ENCODE results near the gene ALK. TPM values are rescaled to one million over a fixed set of nuclear protein-coding genes. Genes with fewer than 3 reads are reported as not detected.

Gene ALK
- polyA plus RNA-seq, 2 donors, result 0.04 to 0.05 TPM

GRCh38 chr2:29528371-29528770 lies 393.0 kb downstream of the ALK start:
- H3K4me3 ChIP-seq (ENCODE audit: low read depth in 1 of 2, low read length in 2 of 2), result no peak overlapping the region
- H3K27me3 ChIP-seq (ENCODE audit: control insufficient read depth in 1 of 2, insufficient read depth in 2 of 2, low read length in 2 of 2), result no peaks in the 10 kb centered on the region
- no peak overlapping the region for H3K27ac ChIP-seq (ENCODE audit: low read depth in 2 of 2, low read length in 1 of 2)
- no peaks in the 10 kb centered on the region for H3K36me3 ChIP-seq (ENCODE audit: control insufficient read depth in 2 of 2, insufficient read depth in 2 of 2, low read length in 1 of 2)
- H3K9me3 ChIP-seq (ENCODE audit: control insufficient read depth in 2 of 2, insufficient read depth in 1 of 2, low read depth in 1 of 2, low read length in 1 of 2), result no peaks in the 10 kb centered on the region
- 89 to 97% methylated on average over 4 of the region's 4 CpGs for WGBS, 2 donors
- H3K4me1 ChIP-seq (ENCODE audit: control insufficient read depth in 2 of 2, insufficient read depth in 2 of 2, low read length in 1 of 2), result peaks cover 0 to 2% of the 10 kb centered on the region in 2 donors

DNA sequence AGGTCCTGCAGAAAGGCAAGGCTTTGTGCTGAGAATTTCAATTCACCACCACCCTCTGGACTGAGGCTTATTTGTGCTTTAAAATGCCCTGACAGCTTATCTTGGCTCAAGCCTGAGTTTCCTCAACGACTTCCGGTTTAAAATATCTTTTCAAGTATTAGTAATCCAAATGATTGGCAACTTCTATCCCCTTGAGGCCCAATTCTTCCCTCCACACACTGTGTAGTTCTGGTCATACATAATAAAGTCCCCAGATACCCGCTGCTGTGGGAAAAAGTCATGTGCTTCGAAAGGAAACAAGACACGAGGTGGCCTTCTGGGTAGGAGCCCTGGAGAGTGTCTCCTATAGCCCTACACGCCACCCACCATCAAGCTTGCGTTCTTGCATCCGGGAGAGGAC lies 393.4 kb downstream of the ALK start:
- no peaks in the 10 kb centered on the region for H3K36me3 ChIP-seq (ENCODE audit: control insufficient read depth in 2 of 2, insufficient read depth in 2 of 2, low read length in 1 of 2)
- H3K27me3 ChIP-seq (ENCODE audit: control insufficient read depth in 1 of 2, insufficient read depth in 2 of 2, low read length in 2 of 2), result no peaks in the 10 kb centered on the region
- H3K9me3 ChIP-seq (ENCODE audit: control insufficient read depth in 2 of 2, insufficient read depth in 1 of 2, low read depth in 1 of 2, low read length in 1 of 2), result no peaks in the 10 kb centered on the region
- H3K4me3 ChIP-seq (ENCODE audit: low read depth in 1 of 2, low read length in 2 of 2), result no peak overlapping the region
- H3K27ac ChIP-seq (ENCODE audit: low read depth in 2 of 2, low read length in 1 of 2), result no peak overlapping the region
- peaks cover 0 to 2% of the 10 kb centered on the region in 2 donors for H3K4me1 ChIP-seq (ENCODE audit: control insufficient read depth in 2 of 2, insufficient read depth in 2 of 2, low read length in 1 of 2)
- WGBS, 2 donors, result 81% methylated on average over 8 of the region's 8 CpGs

GRCh38 chr2:29526587-29527586 lies 394.5 kb downstream of the ALK start:
- H3K4me1 ChIP-seq (ENCODE audit: control insufficient read depth in 2 of 2, insufficient read depth in 2 of 2, low read length in 1 of 2), result peaks cover 0 to 1% of the 10 kb centered on the region in 2 donors
- no peaks in the 10 kb centered on the region for H3K36me3 ChIP-seq (ENCODE audit: control insufficient read depth in 2 of 2, insufficient read depth in 2 of 2, low read length in 1 of 2)
- no peaks in the 10 kb centered on the region for H3K9me3 ChIP-seq (ENCODE audit: control insufficient read depth in 2 of 2, insufficient read depth in 1 of 2, low read depth in 1 of 2, low read length in 1 of 2)
- no peak overlapping the region for H3K27ac ChIP-seq (ENCODE audit: low read depth in 2 of 2, low read length in 1 of 2)
- no peak overlapping the region for H3K4me3 ChIP-seq (ENCODE audit: low read depth in 1 of 2, low read length in 2 of 2)
- no peaks in the 10 kb centered on the region for H3K27me3 ChIP-seq (ENCODE audit: control insufficient read depth in 1 of 2, insufficient read depth in 2 of 2, low read length in 2 of 2)
- 84 to 90% methylated on average over 7 of the region's 7 CpGs for whole genome bisulfite sequencing, 2 donors

DNA sequence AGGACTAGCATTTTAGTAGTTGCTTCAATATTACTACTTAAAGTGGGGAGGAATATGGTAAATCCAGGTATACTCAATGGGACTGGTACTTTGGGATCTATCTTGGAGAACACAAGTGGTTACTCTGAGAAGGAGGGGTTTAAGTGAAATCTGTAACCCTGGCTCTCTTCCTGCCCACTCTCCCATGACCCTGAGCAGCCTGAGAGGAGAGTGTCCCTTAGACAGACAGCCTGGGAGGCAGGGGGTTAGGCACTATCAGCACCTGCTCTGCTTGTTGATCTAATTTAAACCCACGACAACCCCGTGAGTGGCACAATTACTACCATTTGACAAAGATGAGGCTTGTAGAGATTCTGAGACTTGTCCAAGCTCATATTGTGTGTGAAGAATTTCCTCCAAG lies 395.5 kb downstream of the ALK start:
- WGBS, 2 donors, result 75 to 91% methylated on average over 2 of the region's 2 CpGs
- H3K4me1 ChIP-seq (ENCODE audit: control insufficient read depth in 2 of 2, insufficient read depth in 2 of 2, low read length in 1 of 2), result no peaks in the 10 kb centered on the region
- H3K9me3 ChIP-seq (ENCODE audit: control insufficient read depth in 2 of 2, insufficient read depth in 1 of 2, low read depth in 1 of 2, low read length in 1 of 2), result no peaks in the 10 kb centered on the region
- H3K4me3 ChIP-seq (ENCODE audit: low read depth in 1 of 2, low read length in 2 of 2), result no peak overlapping the region
- no peak overlapping the region for H3K27ac ChIP-seq (ENCODE audit: low read depth in 2 of 2, low read length in 1 of 2)
- no peaks in the 10 kb centered on the region for H3K36me3 ChIP-seq (ENCODE audit: control insufficient read depth in 2 of 2, insufficient read depth in 2 of 2, low read length in 1 of 2)
- no peaks in the 10 kb centered on the region for H3K27me3 ChIP-seq (ENCODE audit: control insufficient read depth in 1 of 2, insufficient read depth in 2 of 2, low read length in 2 of 2)

- Histone ChIP-seq H3K4me3 (ENCODE audit: low read depth in 1 of 2, low read length in 2 of 2) (no peak overlapping the region), H3K9me3 (ENCODE audit: control insufficient read depth in 2 of 2, insufficient read depth in 1 of 2, low read depth in 1 of 2, low read length in 1 of 2) (no peaks in the 10 kb centered on the region), H3K27ac (ENCODE audit: low read depth in 2 of 2, low read length in 1 of 2) (no peak overlapping the region), H3K36me3 (ENCODE audit: control insufficient read depth in 2 of 2, insufficient read depth in 2 of 2, low read length in 1 of 2) (no peaks in the 10 kb centered on the region), H3K4me1 (ENCODE audit: control insufficient read depth in 2 of 2, insufficient read depth in 2 of 2, low read length in 1 of 2) (no peaks in the 10 kb centered on the region), H3K27me3 (ENCODE audit: control insufficient read depth in 1 of 2, insufficient read depth in 2 of 2, low read length in 2 of 2) (no peaks in the 10 kb centered on the region)
- 82 to 95% methylated on average over 1 of the region's 1 CpG for WGBS, 2 donors
Observed at GRCh38 chr2:29524652-29525051, 396.7 kb downstream of the ALK start.

GRCh38 chr2:29522951-29523669 lies 398.3 kb downstream of the ALK start:
- WGBS, 2 donors, result 54 to 72% methylated on average over 5 of the region's 5 CpGs
- H3K36me3 ChIP-seq (ENCODE audit: control insufficient read depth in 2 of 2, insufficient read depth in 2 of 2, low read length in 1 of 2), result no peaks in the 10 kb centered on the region
- no peaks in the 10 kb centered on the region for H3K9me3 ChIP-seq (ENCODE audit: control insufficient read depth in 2 of 2, insufficient read depth in 1 of 2, low read depth in 1 of 2, low read length in 1 of 2)
- H3K4me3 ChIP-seq (ENCODE audit: low read depth in 1 of 2, low read length in 2 of 2), result no peak overlapping the region
- H3K27me3 ChIP-seq (ENCODE audit: control insufficient read depth in 1 of 2, insufficient read depth in 2 of 2, low read length in 2 of 2), result no peaks in the 10 kb centered on the region
- H3K27ac ChIP-seq (ENCODE audit: low read depth in 2 of 2, low read length in 1 of 2), result no peak overlapping the region
- H3K4me1 ChIP-seq (ENCODE audit: control insufficient read depth in 2 of 2, insufficient read depth in 2 of 2, low read length in 1 of 2), result no peaks in the 10 kb centered on the region

GRCh38 chr2:29520001-29520400 lies 401.4 kb downstream of the ALK start:
- Histone ChIP-seq H3K27me3 (ENCODE audit: control insufficient read depth in 1 of 2, insufficient read depth in 2 of 2, low read length in 2 of 2) (no peaks in the 10 kb centered on the region), H3K9me3 (ENCODE audit: control insufficient read depth in 2 of 2, insufficient read depth in 1 of 2, low read depth in 1 of 2, low read length in 1 of 2) (no peaks in the 10 kb centered on the region), H3K4me1 (ENCODE audit: control insufficient read depth in 2 of 2, insufficient read depth in 2 of 2, low read length in 1 of 2) (no peaks in the 10 kb centered on the region), H3K4me3 (ENCODE audit: low read depth in 1 of 2, low read length in 2 of 2) (no peak overlapping the region), H3K36me3 (ENCODE audit: control insufficient read depth in 2 of 2, insufficient read depth in 2 of 2, low read length in 1 of 2) (no peaks in the 10 kb centered on the region), H3K27ac (ENCODE audit: low read depth in 2 of 2, low read length in 1 of 2) (no peak overlapping the region)
- WGBS, 2 donors, result 81 to 86% methylated on average over 5 of the region's 5 CpGs

GRCh38 chr2:29519338-29519925 lies 402.0 kb downstream of the ALK start:
- H3K27me3 ChIP-seq (ENCODE audit: control insufficient read depth in 1 of 2, insufficient read depth in 2 of 2, low read length in 2 of 2), result no peaks in the 10 kb centered on the region
- H3K4me1 ChIP-seq (ENCODE audit: control insufficient read depth in 2 of 2, insufficient read depth in 2 of 2, low read length in 1 of 2), result no peaks in the 10 kb centered on the region
- no peaks in the 10 kb centered on the region for H3K9me3 ChIP-seq (ENCODE audit: control insufficient read depth in 2 of 2, insufficient read depth in 1 of 2, low read depth in 1 of 2, low read length in 1 of 2)
- H3K27ac ChIP-seq (ENCODE audit: low read depth in 2 of 2, low read length in 1 of 2), result no peak overlapping the region
- no peaks in the 10 kb centered on the region for H3K36me3 ChIP-seq (ENCODE audit: control insufficient read depth in 2 of 2, insufficient read depth in 2 of 2, low read length in 1 of 2)
- 67 to 75% methylated on average over 3 of the region's 3 CpGs for WGBS, 2 donors
- H3K4me3 ChIP-seq (ENCODE audit: low read depth in 1 of 2, low read length in 2 of 2), result no peak overlapping the region

- Histone ChIP-seq H3K4me3 (ENCODE audit: low read depth in 1 of 2, low read length in 2 of 2) (no peak overlapping the region), H3K36me3 (ENCODE audit: control insufficient read depth in 2 of 2, insufficient read depth in 2 of 2, low read length in 1 of 2) (no peaks in the 10 kb centered on the region), H3K4me1 (ENCODE audit: control insufficient read depth in 2 of 2, insufficient read depth in 2 of 2, low read length in 1 of 2) (no peaks in the 10 kb centered on the region), H3K27ac (ENCODE audit: low read depth in 2 of 2, low read length in 1 of 2) (no peak overlapping the region), H3K9me3 (ENCODE audit: control insufficient read depth in 2 of 2, insufficient read depth in 1 of 2, low read depth in 1 of 2, low read length in 1 of 2) (no peaks in the 10 kb centered on the region), H3K27me3 (ENCODE audit: control insufficient read depth in 1 of 2, insufficient read depth in 2 of 2, low read length in 2 of 2) (no peaks in the 10 kb centered on the region)
- WGBS, 2 donors, result 64 to 67% methylated on average over 1 of the region's 1 CpG
Observed at GRCh38 chr2:29518646-29519337, 402.6 kb downstream of the ALK start.

All from esophagus (tissue), 2 donors.